ENCODE measurements around the gene POLR2L. TPM values are rescaled to one million over a fixed set of nuclear protein-coding genes. Genes with fewer than 3 reads are reported as not detected.

Gene POLR2L
- polyA plus RNA-seq, 1 donor = 87.5 TPM

DNA sequence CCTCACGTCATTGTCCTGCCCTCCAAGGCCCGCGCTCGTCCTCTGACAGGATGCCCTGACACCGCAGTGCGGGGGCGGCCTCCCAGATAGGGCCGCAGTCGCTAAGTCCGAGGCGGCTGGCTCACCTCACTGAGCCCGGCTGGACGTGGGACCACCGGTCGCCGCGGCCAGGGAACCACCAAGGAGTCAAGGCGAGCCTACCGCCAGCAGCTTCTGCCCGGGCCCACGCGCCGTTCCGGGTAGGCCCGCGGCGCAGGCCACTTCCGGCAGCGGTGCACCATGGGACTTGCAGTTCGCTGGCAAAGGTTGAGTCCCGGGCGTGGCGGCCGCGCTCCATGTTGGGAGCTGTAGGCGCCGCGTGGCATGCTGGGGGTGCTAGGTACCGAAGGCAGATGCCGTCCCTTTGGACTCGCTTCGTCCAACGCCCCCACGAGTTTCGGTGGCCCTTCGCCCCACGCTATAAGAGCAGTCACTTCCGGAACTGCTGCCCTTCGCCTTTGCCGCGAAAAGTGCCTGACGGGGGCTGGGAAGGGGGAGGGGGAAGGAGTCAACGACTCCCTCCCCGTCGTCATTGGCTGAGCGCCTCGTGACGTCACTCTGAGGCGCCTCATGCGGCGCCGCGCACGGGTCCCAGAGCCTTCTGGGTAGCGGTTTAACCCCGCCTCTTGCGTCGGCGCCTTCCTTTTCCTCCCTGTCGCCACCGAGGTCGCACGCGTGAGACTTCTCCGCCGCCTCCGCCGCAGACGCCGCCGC is 32.9 kb downstream of the POLR2L start, which contains the start of gene RPLP2:
Gene RPLP2, plus strand, starts transcription at position 681 of the 753 bp plus-strand sequence. CDS start 268 bp downstream, outside the sequence.
- H3K4me3 ChIP-seq (ENCODE audit: low read length) = peak within 1 kb of the TSS; percentile 92
- peaks cover 28% of the 10 kb centered on the region for H3K36me3 ChIP-seq (ENCODE audit: control insufficient read depth, insufficient read depth, low read length)
- H3K27me3 ChIP-seq (ENCODE audit: control insufficient read depth, insufficient read depth, low read length) = no peaks in the 10 kb centered on the region
- WGBS (ENCODE audit: insufficient coverage, low lambda C conversion rate) = no CpG with 5 or more reads among the region's 81 CpGs
- no peaks in the 10 kb centered on the region for H3K9me3 ChIP-seq (ENCODE audit: control insufficient read depth, low read depth, low read length)
- peak within 1 kb of the TSS; percentile 96 for H3K27ac ChIP-seq (ENCODE audit: low read length)
- H3K4me1 ChIP-seq (ENCODE audit: control insufficient read depth, insufficient read depth, low read length) = peaks cover 16% of the 10 kb centered on the region
- peak; percentile 97 to 99 for DNase-seq

DNA sequence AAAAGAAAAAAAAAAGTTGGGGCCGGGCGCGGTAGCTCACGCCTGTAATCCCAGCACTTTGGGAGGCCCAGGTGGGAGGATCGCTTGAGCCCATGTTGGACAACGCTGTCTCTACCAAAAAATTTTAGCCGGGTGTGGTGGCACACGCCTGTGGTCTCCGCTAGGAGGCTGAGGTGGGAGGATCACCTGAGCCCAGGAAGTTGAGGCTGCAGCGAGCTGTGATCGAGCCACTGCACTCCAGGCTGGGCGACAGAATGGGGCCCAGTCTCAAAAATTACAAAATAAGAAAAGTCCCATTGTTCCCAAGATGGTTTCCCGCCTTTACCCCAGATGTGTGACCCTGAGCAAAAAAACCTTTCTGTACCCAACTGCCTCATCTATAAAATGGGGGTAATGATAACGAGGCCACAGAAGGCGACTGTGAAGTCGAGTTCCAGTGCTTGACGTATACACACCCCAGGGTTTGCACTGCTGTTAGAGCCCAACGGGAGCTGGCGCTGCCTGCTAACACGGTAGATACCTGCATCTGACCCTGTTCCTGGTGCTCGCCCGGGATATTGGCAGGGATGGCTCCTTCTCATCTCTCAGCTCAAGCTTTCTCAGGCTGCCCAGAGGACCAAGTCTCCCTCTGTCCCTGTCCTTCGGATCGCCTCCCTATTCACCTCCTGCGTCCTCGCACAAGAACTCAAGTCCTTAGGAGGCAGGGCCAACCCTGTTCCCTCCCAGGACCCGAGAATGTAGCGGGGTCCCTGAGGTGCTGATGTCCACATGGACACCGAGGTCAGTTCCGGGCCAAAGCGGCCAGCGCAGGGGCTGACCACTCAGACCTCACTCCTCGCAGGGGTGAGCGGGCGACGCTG is 33.7 kb downstream of the POLR2L start:
- peaks cover 24% of the 10 kb centered on the region for H3K4me1 ChIP-seq (ENCODE audit: control insufficient read depth, insufficient read depth, low read length)
- H3K9me3 ChIP-seq (ENCODE audit: control insufficient read depth, low read depth, low read length) = no peaks in the 10 kb centered on the region
- H3K27ac ChIP-seq (ENCODE audit: low read length) = peak overlapping the region; percentile 96
- no peaks in the 10 kb centered on the region for H3K27me3 ChIP-seq (ENCODE audit: control insufficient read depth, insufficient read depth, low read length)
- DNase-seq = no peak
- peak overlapping the region; percentile 92 for H3K4me3 ChIP-seq (ENCODE audit: low read length)
- H3K36me3 ChIP-seq (ENCODE audit: control insufficient read depth, insufficient read depth, low read length) = peaks cover 27% of the 10 kb centered on the region
- WGBS (ENCODE audit: insufficient coverage, low lambda C conversion rate) = no CpG with 5 or more reads among the region's 36 CpGs

DNA sequence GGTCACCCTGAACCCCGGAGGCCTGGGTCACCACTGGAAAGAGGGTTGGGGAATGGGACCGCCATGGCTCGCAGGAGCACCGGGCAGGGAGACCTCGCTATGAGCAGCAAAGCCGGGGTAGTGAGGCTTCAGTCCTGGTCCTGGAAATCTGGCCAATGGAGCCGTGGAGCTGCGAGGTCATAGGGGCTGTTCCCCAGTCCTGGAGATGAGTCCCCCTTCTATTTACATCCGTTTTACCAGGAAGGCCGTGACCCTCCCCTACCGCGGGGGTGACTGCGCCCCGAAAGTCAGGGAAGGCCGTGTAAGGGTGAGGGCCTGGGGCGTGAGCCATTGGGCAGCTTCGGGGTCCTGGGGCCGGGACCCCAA is 37.7 kb downstream of the POLR2L start:
- Histone ChIP-seq H3K27ac (ENCODE audit: low read length) (no peak overlapping the region), H3K4me1 (ENCODE audit: control insufficient read depth, insufficient read depth, low read length) (peaks cover 21% of the 10 kb centered on the region), H3K9me3 (ENCODE audit: control insufficient read depth, low read depth, low read length) (peaks cover 3% of the 10 kb centered on the region), H3K27me3 (ENCODE audit: control insufficient read depth, insufficient read depth, low read length) (no peaks in the 10 kb centered on the region), H3K36me3 (ENCODE audit: control insufficient read depth, insufficient read depth, low read length) (peaks cover 27% of the 10 kb centered on the region), H3K4me3 (ENCODE audit: low read length) (peak overlapping the region; percentile 66)
- no CpG with 5 or more reads among the region's 18 CpGs for WGBS (ENCODE audit: insufficient coverage, low lambda C conversion rate)
- DNase-seq = no peak

DNA sequence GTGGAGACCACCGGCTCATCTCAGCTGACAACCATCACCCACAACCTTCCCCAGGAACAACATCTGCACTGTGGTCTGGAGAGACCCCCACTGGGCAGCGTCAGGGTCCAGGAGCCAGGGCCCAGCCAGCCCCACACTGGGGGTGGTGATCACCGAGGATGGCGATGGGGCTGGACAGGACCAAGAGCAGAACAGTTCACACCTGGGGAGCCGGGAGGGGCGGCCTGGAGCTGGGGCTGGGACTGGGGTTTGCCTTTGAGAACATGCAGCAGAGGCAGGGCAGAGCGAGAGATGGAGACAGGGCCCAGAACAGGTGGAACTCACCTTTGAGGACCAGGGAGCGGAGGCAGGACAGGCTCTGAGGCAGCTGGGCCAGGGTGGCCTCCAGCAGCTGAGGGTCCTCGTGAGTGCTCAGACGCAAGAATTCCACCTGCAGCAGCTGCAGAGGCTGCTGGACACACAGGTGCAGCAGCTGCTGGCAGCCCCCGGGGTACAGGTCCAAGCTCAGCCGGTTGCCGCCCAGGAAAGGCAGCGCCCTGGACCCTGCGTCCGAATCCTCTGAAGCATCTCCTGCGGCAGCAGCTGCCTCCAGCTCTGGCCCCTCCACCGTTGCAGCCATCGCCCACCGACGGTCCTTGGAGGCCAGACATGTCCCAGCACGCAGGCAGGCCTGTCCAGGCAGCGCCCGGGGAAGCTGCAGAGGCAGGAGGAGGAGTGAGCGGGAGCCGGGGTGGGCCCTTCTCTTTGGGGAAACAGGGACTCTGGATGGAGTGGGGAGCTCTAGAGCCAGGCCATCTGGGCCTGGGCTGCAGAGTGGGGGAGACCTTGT is 38.3 kb downstream of the POLR2L start:
- Histone ChIP-seq H3K27me3 (ENCODE audit: control insufficient read depth, insufficient read depth, low read length) (no peaks in the 10 kb centered on the region), H3K4me1 (ENCODE audit: control insufficient read depth, insufficient read depth, low read length) (peaks cover 21% of the 10 kb centered on the region), H3K36me3 (ENCODE audit: control insufficient read depth, insufficient read depth, low read length) (peaks cover 32% of the 10 kb centered on the region), H3K27ac (ENCODE audit: low read length) (no peak overlapping the region), H3K9me3 (ENCODE audit: control insufficient read depth, low read depth, low read length) (peaks cover 3% of the 10 kb centered on the region), H3K4me3 (ENCODE audit: low read length) (peak overlapping the region; percentile 66)
- DNase-seq = no peak
- no CpG with 5 or more reads among the region's 26 CpGs for WGBS (ENCODE audit: insufficient coverage, low lambda C conversion rate)

DNA sequence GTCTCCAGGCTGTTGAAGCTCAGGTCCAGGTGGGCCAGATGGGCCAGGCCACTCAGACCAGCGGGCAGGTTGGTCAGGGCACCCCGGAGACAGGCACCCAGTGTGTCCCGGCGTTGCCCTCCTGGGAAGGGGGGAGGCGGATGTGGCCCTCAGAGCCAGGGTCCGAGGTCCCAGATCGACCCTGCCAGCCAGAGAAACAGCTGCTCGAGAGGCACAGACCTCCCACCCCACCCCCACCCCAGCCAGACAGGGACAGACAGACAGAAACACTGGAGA is 38.9 kb downstream of the POLR2L start:
- no CpG with 5 or more reads among the region's 8 CpGs for WGBS (ENCODE audit: insufficient coverage, low lambda C conversion rate)
- H3K27me3 ChIP-seq (ENCODE audit: control insufficient read depth, insufficient read depth, low read length) = no peaks in the 10 kb centered on the region
- peaks cover 34% of the 10 kb centered on the region for H3K36me3 ChIP-seq (ENCODE audit: control insufficient read depth, insufficient read depth, low read length)
- peaks cover 3% of the 10 kb centered on the region for H3K9me3 ChIP-seq (ENCODE audit: control insufficient read depth, low read depth, low read length)
- no peak overlapping the region for H3K4me3 ChIP-seq (ENCODE audit: low read length)
- no peak overlapping the region for H3K27ac ChIP-seq (ENCODE audit: low read length)
- DNase-seq = no peak
- H3K4me1 ChIP-seq (ENCODE audit: control insufficient read depth, insufficient read depth, low read length) = peaks cover 19% of the 10 kb centered on the region

DNA sequence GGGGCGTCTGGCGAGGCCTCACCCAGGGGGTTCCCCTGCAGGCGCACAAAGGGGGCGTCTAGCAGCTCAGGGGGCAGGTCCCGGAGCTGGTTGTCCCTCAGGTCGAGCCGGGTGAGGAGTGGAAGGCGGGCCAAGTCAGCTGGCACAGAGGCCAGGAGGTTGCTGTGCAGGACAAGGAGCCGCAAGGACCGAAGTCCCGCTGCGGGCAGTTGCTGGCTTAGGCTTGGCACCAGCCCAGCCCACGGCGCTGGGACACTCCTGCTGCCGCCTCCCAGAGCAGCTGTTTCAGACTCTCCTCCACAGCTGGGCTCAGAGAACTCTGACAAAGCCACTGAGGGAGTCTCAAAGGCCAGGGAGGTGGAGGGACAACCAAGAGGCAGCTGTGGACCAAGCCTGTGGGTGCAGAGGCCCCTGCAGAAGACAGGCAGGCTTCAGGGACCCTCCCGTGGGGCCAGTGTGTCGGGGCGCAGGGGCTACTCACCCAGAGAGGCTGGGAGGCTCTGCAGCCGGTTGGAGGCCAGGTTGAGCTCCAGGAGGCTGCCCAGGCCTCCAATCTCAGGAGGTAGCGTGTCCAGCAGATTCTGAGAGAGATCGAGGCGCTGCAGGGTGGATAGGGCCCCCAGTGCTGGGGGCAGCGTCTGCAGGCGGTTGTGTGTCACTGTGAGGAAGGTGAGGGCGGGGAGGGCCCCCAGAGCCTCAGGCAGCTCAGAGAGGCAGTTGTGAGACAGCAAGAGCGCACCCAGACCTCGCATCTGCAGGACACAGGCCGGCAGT is 39.4 kb downstream of the POLR2L start:
- WGBS (ENCODE audit: insufficient coverage, low lambda C conversion rate) = no CpG with 5 or more reads among the region's 28 CpGs
- peaks cover 34% of the 10 kb centered on the region for H3K36me3 ChIP-seq (ENCODE audit: control insufficient read depth, insufficient read depth, low read length)
- peaks cover 18% of the 10 kb centered on the region for H3K4me1 ChIP-seq (ENCODE audit: control insufficient read depth, insufficient read depth, low read length)
- no peak for DNase-seq
- H3K27me3 ChIP-seq (ENCODE audit: control insufficient read depth, insufficient read depth, low read length) = no peaks in the 10 kb centered on the region
- H3K27ac ChIP-seq (ENCODE audit: low read length) = no peak overlapping the region
- peaks cover 3% of the 10 kb centered on the region for H3K9me3 ChIP-seq (ENCODE audit: control insufficient read depth, low read depth, low read length)
- H3K4me3 ChIP-seq (ENCODE audit: low read length) = no peak overlapping the region

DNA sequence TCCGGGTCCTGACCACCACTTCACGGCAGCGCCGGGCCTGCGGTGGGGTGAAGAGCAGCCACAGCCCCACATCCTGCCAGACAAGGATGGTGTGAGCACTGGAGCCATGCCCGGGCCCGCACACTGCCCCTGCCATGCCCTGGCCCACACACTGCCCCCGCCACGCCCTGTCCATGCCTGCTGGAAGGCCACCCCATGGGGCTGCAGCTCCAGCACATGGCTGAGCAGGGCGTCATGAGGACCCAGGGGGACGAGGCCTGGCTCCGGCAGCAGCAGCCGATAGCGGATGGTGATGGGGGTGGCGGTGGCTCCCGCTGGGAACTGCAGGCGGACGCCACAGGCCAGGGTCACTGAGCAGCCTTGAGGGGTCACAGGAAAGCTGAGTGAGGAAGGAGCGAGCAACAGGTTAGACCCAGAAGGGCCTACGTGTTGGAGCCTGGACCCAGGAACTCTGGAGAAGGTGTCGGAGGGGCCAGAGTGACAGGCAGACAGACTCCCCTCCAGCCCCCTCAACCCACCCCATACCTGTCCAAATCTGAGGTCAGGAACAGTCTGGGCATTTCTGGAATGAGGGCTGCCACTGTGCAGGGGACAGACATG is 40.2 kb downstream of the POLR2L start:
- WGBS (ENCODE audit: insufficient coverage, low lambda C conversion rate) = no CpG with 5 or more reads among the region's 21 CpGs
- Histone ChIP-seq H3K36me3 (ENCODE audit: control insufficient read depth, insufficient read depth, low read length) (peaks cover 34% of the 10 kb centered on the region), H3K4me1 (ENCODE audit: control insufficient read depth, insufficient read depth, low read length) (peaks cover 19% of the 10 kb centered on the region), H3K9me3 (ENCODE audit: control insufficient read depth, low read depth, low read length) (peaks cover 3% of the 10 kb centered on the region), H3K4me3 (ENCODE audit: low read length) (no peak overlapping the region), H3K27ac (ENCODE audit: low read length) (no peak overlapping the region), H3K27me3 (ENCODE audit: control insufficient read depth, insufficient read depth, low read length) (no peaks in the 10 kb centered on the region)
- no peak for DNase-seq

DNA sequence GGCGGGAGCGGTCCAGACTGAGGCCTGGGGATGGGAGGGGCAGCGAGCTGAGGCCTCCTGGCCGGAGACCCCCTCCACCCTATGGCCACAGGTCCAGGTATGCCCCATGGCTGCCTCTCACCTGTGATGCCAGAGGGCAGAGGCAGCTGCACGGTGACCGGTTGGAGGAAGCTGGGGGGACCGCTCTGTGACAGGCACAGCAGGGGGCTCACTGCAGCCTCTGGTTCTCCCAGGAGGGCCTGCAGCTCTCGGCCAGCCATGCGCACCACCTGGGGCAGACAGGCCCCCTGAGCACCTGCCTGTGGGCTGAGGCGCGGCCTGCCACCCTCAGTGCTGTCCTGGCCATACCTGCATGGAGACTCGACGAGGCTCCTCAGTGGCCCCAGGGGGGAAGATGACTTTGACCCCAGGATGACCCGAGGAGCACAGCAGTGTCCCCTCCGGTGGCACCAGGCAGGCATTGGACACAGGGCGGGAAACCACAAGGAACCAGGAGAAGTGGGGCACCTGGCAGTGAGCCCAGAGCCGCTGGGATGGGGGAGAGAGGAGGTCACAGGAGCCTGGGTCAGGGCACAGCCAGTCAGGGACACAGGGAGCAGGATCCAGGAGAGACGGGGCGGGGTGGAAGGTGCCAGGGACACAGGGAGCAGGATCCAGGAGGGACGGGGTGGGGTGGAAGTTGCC is 41.1 kb downstream of the POLR2L start:
- Histone ChIP-seq H3K27me3 (ENCODE audit: control insufficient read depth, insufficient read depth, low read length) (no peaks in the 10 kb centered on the region), H3K4me1 (ENCODE audit: control insufficient read depth, insufficient read depth, low read length) (peaks cover 28% of the 10 kb centered on the region), H3K27ac (ENCODE audit: low read length) (no peak overlapping the region), H3K4me3 (ENCODE audit: low read length) (no peak overlapping the region), H3K9me3 (ENCODE audit: control insufficient read depth, low read depth, low read length) (peaks cover 3% of the 10 kb centered on the region), H3K36me3 (ENCODE audit: control insufficient read depth, insufficient read depth, low read length) (peaks cover 34% of the 10 kb centered on the region)
- 100% methylated on average over 1 of the region's 20 CpGs for WGBS (ENCODE audit: insufficient coverage, low lambda C conversion rate)
- no peak for DNase-seq

DNA sequence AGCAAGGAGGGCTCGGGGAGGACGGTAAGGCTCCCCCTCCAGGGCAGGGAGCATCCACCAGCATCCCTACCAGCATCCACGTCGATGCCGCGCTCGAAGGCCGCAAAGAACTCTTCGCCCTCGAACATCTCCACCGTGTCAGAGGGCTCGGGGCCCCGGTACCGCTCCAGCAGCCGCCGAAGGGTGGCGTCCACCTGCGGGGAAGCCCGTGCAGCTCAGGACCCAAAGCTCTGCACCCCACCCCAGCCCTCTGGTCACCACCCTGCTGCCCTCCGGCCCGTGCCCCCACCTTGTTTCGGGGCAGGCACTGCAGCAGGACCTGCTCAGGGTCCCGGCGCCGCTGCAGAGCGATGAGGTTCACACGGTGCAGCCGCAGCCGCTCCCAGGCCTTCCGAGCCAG is 41.9 kb downstream of the POLR2L start:
- Histone ChIP-seq H3K27ac (ENCODE audit: low read length) (no peak overlapping the region), H3K9me3 (ENCODE audit: control insufficient read depth, low read depth, low read length) (peaks cover 3% of the 10 kb centered on the region), H3K4me1 (ENCODE audit: control insufficient read depth, insufficient read depth, low read length) (peaks cover 34% of the 10 kb centered on the region), H3K27me3 (ENCODE audit: control insufficient read depth, insufficient read depth, low read length) (no peaks in the 10 kb centered on the region), H3K4me3 (ENCODE audit: low read length) (no peak overlapping the region), H3K36me3 (ENCODE audit: control insufficient read depth, insufficient read depth, low read length) (peaks cover 34% of the 10 kb centered on the region)
- no CpG with 5 or more reads among the region's 30 CpGs for WGBS (ENCODE audit: insufficient coverage, low lambda C conversion rate)
- DNase-seq = no peak

All from large intestine (tissue), 3 donors.